ENCODE data around the gene TACR2.
A peak's percentile ranks its signal among the peaks of the same experiment; 100 is the strongest.
"Not testable (repeated sequence)": the region's sequence is repeated elsewhere in the genome, so short reads cannot be mapped to it uniquely, and the experiment has no call there.

TACR2 gene

GRCh38 chr10:69450395-69450794 lies 33.7 kb upstream of the TACR2 start:
- not testable (repeated sequence) for DNase-seq (ENCODE audit: low spot score)

- peak; percentile 54 for DNase-seq (ENCODE audit: low spot score)
Observed at GRCh38 chr10:69449841-69450240, 33.1 kb upstream of the TACR2 start.

- no peak for DNase-seq (ENCODE audit: low spot score)
Observed at GRCh38 chr10:69446650-69447151, 30.0 kb upstream of the TACR2 start.

- no peak for DNase-seq (ENCODE audit: low spot score)
Observed at GRCh38 chr10:69446229-69446628, 29.5 kb upstream of the TACR2 start.

GRCh38 chr10:69445041-69445440 lies 28.3 kb upstream of the TACR2 start:
- DNase-seq (ENCODE audit: low spot score), result no peak

GRCh38 chr10:69443354-69443753 lies 26.6 kb upstream of the TACR2 start:
- no peak for DNase-seq (ENCODE audit: low spot score)

- DNase-seq (ENCODE audit: low spot score), result no peak
Observed at GRCh38 chr10:69439813-69440506, 23.2 kb upstream of the TACR2 start.

- peak; percentile 50 for DNase-seq (ENCODE audit: low spot score)
Observed at GRCh38 chr10:69439350-69439739, 22.6 kb upstream of the TACR2 start.

GRCh38 chr10:69438536-69439349 lies 22.0 kb upstream of the TACR2 start:
- DNase-seq (ENCODE audit: low spot score), result peak; percentile 55

- no peak for DNase-seq (ENCODE audit: low spot score)
Observed at GRCh38 chr10:69437321-69438259, 20.9 kb upstream of the TACR2 start.

GRCh38 chr10:69435966-69436520 lies 19.3 kb upstream of the TACR2 start:
- no peak for DNase-seq (ENCODE audit: low spot score)

GRCh38 chr10:69434926-69435325 lies 18.2 kb upstream of the TACR2 start:
- DNase-seq (ENCODE audit: low spot score), result no peak

GRCh38 chr10:69434169-69434568 lies 17.5 kb upstream of the TACR2 start:
- DNase-seq (ENCODE audit: low spot score), result no peak

GRCh38 chr10:69428165-69428564 lies 11.4 kb upstream of the TACR2 start:
- DNase-seq (ENCODE audit: low spot score), result no peak

- no peak for DNase-seq (ENCODE audit: low spot score)
Observed at GRCh38 chr10:69426376-69426727, 9.6 kb upstream of the TACR2 start.

GRCh38 chr10:69425511-69426298 lies 9.0 kb upstream of the TACR2 start:
- no peak for DNase-seq (ENCODE audit: low spot score)

- no peak for DNase-seq (ENCODE audit: low spot score)
Observed at GRCh38 chr10:69425041-69425440, 8.3 kb upstream of the TACR2 start.

- DNase-seq (ENCODE audit: low spot score), result no peak
Observed at GRCh38 chr10:69422676-69423075, 6.0 kb upstream of the TACR2 start.

- DNase-seq (ENCODE audit: low spot score), result no peak
Observed at GRCh38 chr10:69421611-69422308, 5.0 kb upstream of the TACR2 start.

GRCh38 chr10:69419744-69420126 lies 3.0 kb upstream of the TACR2 start:
- no peak for DNase-seq (ENCODE audit: low spot score)

Data from D341Med (cell line).